NCI-H82 treated with DMSO at 0.1 percent for 48 hours (cell line): Measurements from ENCODE around the gene EFEMP2.
A peak's percentile ranks its signal among the peaks of the same experiment; 100 is the strongest.

Source experiments
- DNase-seq: peaks from one replicate; lab custom pipeline; 2025; ENCODE audit not compliant: unreplicated experiment; lab: John Stamatoyannopoulos, UW

The EFEMP2 gene

GRCh38 chr11:65885231-65885630, 12.6 kb upstream of the EFEMP2 start:
- DNase-seq = no peak

GRCh38 chr11:65884716-65885092, 12.1 kb upstream of the EFEMP2 start:
- peak; percentile 31 for DNase-seq

GRCh38 chr11:65883786-65884715, 11.5 kb upstream of the EFEMP2 start:
- no peak for DNase-seq

- DNase-seq = no peak
Measured at GRCh38 chr11:65883058-65883761, 10.6 kb upstream of the EFEMP2 start.

GRCh38 chr11:65882120-65883057, 9.8 kb upstream of the EFEMP2 start:
- DNase-seq = no peak

- DNase-seq = no peak
Measured at GRCh38 chr11:65880844-65881421, 8.3 kb upstream of the EFEMP2 start.

- DNase-seq = no peak
Measured at GRCh38 chr11:65880027-65880426, 7.4 kb upstream of the EFEMP2 start.

GRCh38 chr11:65879617-65880016, 7.0 kb upstream of the EFEMP2 start, which contains the start of gene CTSW:
CTSW (plus strand) TSS chr11:65879837; CDS start chr11:65879855, 18 bp downstream.
- no peak for DNase-seq

GRCh38 chr11:65873318-65874156, 937 bp upstream of the EFEMP2 start:
- DNase-seq = peak; percentile 79

GRCh38 chr11:65871811-65872548, 620 bp downstream of the EFEMP2 start:
- DNase-seq = no peak

- no peak for DNase-seq
Measured at GRCh38 chr11:65870706-65871681, 1.6 kb downstream of the EFEMP2 start.

- DNase-seq = no peak
Measured at GRCh38 chr11:65870307-65870658, 2.3 kb downstream of the EFEMP2 start.

- no peak for DNase-seq
Measured at GRCh38 chr11:65869643-65870306, 2.8 kb downstream of the EFEMP2 start.

- DNase-seq = no peak
Measured at GRCh38 chr11:65868907-65869306, 3.7 kb downstream of the EFEMP2 start.

GRCh38 chr11:65868076-65868667, 4.4 kb downstream of the EFEMP2 start:
- no peak for DNase-seq

GRCh38 chr11:65867284-65868071, 5.1 kb downstream of the EFEMP2 start:
- no peak for DNase-seq
